ENCODE data around the gene ARHGAP9.
"Not testable (repeated sequence)": the region's sequence is repeated elsewhere in the genome, so short reads cannot be mapped to it uniquely, and the experiment has no call there.

The ARHGAP9 gene

GRCh38 chr12:57479376-57480115 lies at the start of gene ARHGAP9:
Gene ARHGAP9 (minus strand): TSS chr12:57479866. CDS start chr12:57479406, 460 bp downstream.
- DNase-seq: no peak

DNA sequence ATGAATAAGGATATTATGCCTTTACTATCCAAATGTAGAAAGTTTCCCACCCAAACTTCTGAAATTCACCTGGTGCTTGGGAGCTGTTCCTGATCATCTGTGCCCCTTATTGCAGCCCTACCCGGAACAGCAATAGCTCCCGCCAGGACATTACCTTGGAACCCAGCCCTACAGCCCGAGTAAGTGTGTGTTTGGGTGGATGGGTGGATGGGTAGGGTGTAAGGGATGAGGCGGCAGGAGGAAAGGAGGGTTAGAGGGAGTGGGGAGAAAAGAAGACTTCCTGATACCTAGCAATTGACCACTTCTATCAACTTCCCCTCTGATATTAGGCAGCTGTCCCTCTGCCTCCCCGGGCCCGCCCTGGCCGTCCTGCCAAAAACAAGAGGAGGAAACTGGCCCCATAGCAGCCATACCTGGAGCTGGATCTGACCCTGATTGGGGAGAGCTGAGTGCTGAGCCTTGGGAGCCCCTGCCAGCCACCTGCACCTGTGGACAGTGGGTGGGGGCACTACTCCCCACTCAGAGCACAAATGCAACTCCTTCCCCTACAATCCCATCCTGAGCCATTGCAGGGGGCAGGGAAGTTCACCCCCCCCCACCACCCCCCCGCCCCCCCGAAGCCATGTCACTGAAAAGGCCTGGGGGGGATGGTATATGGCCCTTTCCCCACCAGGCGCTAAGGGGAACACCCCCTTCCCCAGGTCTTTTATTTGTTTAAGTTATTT lies 49.3 kb upstream of the ARHGAP9 start:
- DNase-seq: no peak

- no peak for DNase-seq
Measured at GRCh38 chr12:57528176-57528575, 48.5 kb upstream of the ARHGAP9 start.

DNA sequence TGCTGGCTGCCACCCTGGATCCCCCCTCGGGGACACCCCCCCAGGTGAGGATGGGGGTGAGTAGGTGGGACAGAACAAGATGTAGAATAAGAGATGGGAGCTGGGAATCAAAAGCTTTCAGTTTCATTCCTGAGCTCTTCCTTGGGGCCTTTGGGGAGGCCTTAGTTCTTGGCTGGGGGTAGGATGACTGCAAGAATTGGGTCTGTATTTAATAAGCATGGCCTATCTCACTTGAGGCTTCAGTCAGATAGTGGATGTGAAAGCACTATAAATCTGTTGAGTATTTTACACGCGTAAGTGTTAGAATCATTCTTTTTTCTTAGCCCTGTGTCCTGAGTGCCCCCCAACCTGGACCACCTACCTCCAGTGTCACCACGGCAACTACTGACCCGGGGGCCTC lies 47.5 kb upstream of the ARHGAP9 start:
- no peak for DNase-seq

DNA sequence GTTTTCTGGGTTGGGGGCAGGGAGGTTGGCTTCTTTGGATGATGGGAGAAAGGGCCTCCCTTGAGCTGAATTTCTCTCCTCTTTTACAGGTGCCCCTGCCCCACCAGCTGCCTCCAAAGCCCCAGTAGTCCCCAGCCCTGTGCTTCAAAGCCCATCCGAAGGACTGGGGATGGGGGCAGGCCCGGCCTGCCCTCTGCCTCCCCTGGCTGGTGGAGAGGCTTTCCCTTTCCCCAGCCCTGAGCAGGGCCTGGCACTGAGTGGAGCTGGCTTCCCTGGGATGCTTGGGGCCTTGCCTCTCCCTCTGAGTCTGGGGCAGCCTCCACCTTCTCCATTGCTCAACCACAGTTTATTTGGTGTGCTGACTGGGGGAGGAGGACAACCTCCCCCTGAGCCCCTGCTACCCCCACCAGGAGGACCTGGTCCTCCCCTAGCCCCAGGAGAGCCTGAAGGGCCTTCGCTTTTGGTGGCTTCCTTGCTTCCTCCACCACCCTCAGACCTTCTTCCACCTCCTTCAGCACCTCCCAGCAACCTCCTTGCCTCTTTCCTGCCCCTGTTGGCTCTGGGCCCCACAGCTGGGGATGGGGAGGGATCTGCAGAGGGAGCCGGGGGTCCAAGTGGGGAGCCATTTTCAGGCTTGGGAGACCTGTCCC lies 46.9 kb upstream of the ARHGAP9 start:
- DNase-seq: no peak

GRCh38 chr12:57525615-57526383 lies 46.1 kb upstream of the ARHGAP9 start:
- DNase-seq: no peak

- DNase-seq: no peak
Measured at GRCh38 chr12:57524814-57525614, 45.3 kb upstream of the ARHGAP9 start.

DNA sequence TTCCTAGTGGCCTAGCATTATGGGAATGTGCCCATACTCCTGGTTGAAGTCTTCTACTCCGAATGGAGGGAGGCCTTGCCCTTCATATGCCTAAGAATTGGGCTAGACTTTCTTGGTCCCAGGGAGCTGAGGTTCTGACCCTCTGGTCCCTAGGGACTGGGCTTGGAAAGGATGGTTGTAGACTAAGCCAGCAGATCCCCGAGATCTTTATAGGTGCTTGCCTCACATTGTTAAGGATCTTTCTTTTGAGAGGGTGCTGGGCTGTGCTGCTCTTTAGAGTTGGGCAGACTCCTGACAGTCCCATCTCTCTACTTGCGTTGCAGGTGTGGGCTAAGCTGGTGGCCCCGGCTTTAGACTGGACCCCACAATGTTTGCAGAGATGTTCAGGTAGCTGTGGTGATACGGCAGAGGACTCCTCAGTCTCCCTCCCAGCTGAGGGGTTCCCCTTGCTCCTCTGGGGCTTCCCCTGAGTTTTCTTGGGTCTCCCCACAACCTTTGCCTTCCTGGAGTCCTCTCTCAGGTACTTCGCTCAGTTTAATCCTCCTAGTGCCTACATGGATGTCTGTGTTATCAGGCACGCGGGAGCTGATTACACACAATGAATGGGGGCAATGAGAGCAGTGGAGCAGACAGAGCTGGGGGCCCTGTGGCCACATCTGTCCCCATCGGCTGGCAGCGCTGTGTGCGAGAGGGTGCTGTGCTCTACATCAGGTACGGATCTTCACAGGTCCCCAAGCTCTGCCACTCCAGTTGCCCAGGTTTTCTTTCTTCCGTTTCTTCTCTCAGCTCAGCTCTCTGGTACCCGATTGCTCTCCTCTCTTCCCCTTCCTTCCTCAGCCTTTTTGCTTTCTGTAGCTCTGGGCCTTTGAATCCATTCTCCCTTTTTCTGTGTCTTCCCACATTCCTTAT lies 44.3 kb upstream of the ARHGAP9 start:
- DNase-seq: no peak

DNA sequence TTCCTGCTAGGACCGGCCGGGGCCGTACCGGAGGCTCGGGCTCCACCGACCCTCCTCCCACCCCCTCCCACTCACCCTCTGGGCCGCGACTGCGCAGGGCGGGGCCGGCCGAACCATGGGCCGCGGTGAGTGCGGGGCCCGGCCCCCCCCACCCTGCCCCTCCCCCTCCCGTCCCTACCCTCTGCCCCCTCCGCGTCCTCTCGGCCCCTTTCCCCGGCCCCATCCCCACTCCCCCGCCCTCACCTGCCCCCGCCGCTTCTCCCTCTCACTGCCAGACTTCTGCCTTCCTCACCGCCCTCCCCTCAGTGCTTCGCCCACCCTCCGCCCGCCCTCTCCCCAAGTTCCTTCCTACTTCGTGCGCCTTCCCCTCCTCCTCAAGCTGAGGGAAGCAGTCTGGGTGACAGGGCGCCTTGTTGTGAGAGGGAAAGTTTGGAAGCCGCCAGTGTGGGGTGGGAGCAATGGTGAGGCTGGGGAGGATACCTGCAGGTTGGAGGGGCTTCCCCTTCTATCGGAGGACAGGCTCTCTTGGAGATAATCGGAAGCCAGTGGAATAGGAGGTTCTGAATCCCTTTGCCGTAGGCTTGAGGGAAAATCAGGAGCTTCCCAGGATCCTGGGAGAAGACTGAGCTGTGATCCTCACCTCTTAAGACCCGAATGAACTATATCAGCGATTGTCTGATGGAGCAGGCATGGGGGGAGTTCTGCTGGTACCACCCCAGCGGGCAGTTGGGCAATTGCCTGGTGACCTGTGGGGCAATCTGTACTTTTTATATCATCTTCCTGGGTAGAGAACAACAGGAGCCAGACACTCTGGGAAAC lies 43.4 kb upstream of the ARHGAP9 start:
- DNase-seq: no peak

GRCh38 chr12:57522011-57522886 lies 42.6 kb upstream of the ARHGAP9 start, which contains the start of gene MBD6:
Gene MBD6 (plus strand): TSS chr12:57522824. CDS start chr12:57524304, 1,480 bp downstream.
- DNase-seq: peak; percentile 62

DNA sequence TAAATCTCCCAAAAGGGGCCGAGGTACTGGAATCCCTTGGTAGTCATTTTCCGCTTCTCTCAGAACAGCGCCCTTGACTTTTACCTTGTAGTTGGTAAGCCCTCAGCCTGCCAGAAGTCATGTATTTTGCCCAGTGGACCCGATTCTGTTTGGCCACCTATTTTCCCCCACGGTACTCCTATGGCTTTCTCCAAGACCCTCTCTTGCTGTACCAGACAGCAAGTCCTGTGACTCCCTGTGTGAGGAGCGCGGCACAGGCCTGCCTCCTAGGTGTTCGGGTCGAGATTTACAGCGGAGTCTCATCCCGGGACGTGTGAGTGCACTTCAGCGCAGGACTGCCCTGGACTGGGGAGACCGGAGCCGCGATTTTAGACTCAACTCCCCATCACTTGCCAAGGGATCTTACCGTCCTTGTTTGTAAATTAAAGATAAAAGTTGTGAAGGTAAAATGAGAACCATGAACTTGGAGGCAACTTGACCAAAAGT lies 41.9 kb upstream of the ARHGAP9 start:
- DNase-seq: no peak

DNA sequence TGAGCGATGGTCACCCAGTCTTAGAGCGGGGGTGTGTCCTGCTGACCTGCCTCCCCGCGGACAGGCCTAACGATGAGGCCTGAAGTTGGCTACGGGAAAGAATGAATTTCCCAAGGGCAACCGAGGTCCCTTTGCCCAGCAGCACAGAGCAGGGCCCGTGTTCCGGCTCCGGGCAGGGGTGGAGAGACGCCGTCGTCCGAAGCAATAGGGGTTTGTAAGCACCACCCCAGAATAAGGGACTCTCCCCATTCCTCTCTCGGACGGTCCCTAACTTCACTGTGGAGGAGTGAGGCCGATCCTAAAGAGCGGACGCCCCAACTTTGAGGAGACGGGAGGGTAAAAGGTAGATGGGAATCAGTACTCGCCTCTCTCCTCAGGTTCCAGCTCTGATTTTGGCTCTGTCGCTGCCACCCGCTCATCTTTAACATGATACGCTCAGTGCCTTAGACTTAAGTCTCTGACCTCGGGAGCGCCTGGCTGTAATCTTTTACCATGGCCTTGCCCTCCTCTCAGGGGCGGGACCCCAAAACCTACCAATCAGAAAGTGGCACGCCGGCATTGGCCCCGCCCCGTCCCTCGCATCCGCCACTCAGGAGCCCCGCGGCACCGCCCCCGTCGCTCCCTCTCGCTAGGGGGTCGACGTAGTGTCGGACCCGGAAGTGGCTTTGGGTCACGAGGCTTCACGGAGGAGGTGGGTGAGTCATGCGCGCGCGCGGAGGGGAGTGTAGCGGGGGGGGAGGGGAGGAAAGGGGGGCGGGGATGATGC lies 40.6 kb upstream of the ARHGAP9 start, which contains the start of gene DDIT3:
TSS of gene DDIT3 (minus strand) at position 462 of the 766 bp plus-strand sequence. CDS start 3,108 bp downstream, outside the sequence.
- peak; percentile 86 for DNase-seq

DNA sequence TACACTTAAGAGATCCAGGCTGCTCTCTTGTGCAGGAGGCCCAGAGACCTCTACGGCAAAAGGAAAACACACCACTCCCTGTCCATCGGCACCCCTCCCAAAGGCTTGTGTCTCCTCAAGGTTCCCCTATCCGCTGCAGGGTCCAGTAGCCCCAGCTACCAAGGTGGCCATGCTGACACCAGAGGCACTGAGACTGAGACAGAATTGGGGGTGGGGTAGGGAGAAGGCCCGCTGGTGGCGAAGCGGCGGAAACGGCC lies 40.1 kb upstream of the ARHGAP9 start:
- DNase-seq: no peak

DNA sequence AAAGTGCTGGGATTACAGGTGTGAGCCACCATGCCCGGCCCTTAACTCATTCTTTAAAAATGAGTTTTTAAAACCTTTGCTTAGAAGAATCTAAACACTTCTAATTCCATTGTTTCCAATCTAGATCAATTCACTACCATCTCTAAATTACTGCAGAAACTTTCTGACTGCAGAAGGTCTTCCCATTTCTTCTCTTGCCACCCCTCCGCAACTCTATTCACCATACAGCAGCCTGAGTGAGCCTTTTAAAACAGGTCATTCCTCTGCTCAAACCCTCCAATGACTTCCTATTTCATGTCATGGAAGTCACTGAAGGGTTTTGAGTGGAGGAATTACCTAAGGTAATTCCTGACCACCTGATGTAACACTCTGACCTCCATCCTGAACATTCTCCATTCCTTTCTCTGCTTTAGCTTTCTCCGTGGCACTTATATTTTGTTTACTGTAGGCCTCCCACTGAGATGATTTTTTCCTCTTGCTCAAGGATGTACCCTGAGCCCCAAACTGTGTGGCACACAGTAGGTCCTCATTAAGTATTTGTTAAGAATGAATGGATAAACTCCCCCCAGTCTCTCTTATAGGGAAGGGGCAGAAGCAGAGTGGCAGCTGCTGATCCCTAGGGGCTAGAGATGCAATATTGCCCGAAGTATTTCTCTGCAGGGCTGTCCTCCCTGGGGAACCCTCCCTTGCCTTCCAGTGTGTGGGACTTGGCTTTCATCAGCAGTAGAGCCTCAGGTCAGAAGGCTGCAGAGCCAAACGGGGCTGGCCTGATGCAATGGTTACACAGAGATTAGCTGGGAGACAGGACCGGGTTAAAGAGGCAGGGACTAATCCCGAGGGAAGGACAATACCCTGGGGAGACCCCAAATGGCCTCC lies 39.5 kb upstream of the ARHGAP9 start:
- DNase-seq: no peak

- DNase-seq: no peak
Measured at GRCh38 chr12:57518176-57518919, 38.7 kb upstream of the ARHGAP9 start.

- not testable (repeated sequence) for DNase-seq
Measured at GRCh38 chr12:57517718-57518117, 38.1 kb upstream of the ARHGAP9 start.

Measured in DMS79 (cell line).